NK-92 (cell line): Measurements from ENCODE around the gene RGMA.
"Not testable (repeated sequence)": the region's sequence is repeated elsewhere in the genome, so short reads cannot be mapped to it uniquely, and the experiment has no call there.

Source experiments
- DNase-seq: peaks from one replicate; lab custom pipeline; 2025; ENCODE audit not compliant: unreplicated experiment; lab: John Stamatoyannopoulos, UW

RGMA gene

DNA sequence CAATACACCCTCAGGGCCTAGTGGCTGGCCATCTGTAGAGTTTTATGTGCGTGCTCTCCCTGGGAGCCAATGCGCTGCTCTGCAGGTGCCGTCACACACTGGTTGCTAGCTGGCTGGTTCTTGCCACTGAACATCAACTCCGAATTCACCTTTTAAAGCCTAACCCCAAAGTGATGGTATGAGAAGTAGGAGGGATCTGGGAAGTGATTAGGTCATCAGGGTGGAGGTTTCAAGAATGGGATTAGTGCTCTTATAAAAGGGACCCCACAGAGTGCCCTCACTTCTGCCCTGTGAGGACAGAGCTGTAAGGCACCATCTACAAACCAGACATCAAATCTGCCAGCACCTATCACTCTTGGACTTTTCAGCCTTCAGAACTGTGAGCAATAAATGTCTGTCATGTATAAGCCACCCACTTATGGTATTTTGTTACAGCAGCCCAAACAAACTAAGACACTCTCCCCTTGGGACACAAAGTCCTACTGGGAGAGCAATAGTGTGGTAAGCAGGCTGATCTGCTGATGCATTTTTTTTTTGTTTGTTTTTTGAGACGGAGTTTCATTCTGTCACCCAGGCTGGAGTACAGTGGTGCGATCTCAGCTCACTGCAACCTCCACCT, 20.3 kb downstream of the RGMA start:
- no peak for DNase-seq

- no peak for DNase-seq
These were observed 21.3 kb downstream of the RGMA start for GRCh38 chr15:93067649-93068085.

DNA sequence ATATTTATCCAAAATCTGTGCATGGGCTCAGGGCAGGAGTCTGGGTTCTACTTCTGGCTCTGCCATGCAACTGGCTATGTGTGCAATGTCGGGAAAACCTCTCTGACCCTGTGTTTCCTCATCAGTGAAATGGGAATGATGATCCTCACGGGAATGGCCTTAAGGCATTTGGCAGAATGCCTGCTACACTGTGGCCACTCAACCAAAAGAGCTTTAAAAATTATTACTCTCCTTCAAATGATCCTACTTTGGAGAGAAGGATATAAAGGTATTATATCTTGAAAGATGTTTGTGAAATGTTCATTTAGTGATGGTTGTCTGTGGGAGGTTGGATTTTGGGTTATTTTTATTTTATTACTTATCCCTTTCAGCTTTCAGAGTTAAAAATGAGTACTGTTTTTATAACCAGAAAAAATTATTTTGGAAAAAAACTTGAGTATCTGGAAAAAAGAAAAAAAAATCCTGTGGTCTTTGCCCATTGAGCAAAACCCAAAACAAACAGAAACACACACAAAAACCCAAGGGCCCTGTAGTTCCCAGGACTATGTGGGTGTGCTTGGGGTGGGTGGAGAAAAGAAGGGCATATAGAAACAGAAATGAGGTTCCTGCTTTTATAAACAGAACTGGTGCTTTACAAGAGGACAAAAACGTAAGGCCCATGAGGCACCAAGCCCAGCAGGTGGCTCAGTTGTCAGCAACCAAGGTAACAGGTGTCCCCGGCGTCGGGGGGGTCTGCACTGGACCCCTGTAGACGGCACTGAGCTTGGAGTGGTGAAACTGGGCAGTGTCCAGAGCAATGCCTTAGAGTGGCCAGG, 22.0 kb downstream of the RGMA start:
- DNase-seq, result no peak

GRCh38 chr15:93066224-93066681, 22.8 kb downstream of the RGMA start:
- DNase-seq, result no peak

- no peak for DNase-seq
These were observed 23.4 kb downstream of the RGMA start for GRCh38 chr15:93065641-93066045.

- no peak for DNase-seq
These were observed 25.0 kb downstream of the RGMA start for GRCh38 chr15:93063796-93064690.

GRCh38 chr15:93063262-93063671, 25.7 kb downstream of the RGMA start:
- no peak for DNase-seq

DNA sequence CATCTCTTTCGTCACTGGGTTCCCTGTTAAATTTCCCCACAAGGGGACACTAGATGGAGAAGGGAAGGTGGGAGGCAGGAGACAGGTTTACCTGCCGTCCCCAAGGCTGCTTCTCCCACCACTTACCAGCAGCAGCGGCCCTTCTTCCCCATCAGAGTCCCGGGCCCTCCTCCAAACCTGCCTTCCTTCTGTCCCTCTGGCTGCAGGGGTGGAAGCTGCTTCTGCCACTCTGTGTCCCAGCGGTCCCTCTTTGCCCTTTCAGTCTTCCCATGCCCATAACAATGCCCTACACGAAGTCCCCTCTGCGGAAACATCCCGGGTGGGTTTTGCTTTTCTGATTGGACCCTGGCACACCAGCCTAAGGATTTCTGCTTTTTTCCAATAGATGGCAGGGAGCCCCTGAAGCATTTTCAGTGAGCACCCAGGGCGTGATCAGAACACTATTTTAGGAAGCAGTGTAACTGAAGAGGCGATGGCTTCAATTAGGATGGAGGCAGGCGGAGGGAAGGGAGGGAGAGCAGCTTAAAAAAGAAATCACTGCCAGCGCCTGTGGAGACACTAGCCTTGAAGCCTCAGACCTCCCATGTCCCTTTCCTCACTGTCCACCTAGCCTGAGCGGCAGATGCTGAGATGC, 26.3 kb downstream of the RGMA start:
- not testable (repeated sequence) for DNase-seq

GRCh38 chr15:93060336-93061248, 28.4 kb downstream of the RGMA start:
- DNase-seq, result no peak

DNA sequence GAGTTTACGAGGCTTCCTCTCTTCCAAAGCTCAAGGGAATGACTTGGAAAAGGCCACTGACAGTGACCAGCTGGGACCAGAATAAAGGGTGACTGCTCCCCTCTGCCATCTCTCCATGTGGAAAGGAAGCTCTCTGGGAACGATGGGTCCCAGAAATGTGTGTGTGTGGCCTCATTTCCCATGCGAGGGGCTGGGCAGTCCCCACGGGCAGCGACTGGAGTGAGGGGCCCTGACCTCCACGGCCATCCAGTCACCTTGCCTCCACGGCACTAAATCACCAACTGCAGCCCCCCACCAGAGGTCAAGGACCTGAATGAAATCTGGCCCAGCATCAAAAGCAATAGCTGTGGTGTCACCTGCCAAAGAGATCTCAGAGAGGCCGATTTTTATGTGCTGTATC, 29.6 kb downstream of the RGMA start:
- no peak for DNase-seq

DNA sequence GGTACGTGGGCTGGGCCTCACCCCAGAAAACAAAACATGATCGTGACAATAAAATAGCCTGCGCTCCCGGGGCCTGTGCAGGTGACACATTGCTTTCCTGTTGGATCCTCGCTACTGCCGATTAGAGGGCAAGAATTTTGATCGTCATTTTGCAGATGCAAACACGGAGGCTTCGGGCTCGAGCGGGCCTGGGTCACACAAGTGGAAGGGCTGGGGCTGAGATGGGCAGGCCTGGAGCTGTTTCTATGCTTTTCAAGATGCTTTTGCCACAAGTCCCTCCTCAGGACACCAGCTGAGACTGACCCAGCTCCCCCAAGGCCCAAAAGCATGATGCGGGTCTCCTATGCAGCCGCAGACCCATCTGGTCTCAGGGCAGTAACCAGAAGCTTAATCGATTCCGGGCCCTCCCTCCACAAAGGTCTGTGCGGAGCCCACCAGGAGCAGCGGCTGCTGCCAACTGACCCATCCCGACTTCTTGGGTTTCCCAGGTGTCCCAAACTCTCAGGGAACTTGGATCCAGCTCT, 30.0 kb downstream of the RGMA start:
- no peak for DNase-seq

DNA sequence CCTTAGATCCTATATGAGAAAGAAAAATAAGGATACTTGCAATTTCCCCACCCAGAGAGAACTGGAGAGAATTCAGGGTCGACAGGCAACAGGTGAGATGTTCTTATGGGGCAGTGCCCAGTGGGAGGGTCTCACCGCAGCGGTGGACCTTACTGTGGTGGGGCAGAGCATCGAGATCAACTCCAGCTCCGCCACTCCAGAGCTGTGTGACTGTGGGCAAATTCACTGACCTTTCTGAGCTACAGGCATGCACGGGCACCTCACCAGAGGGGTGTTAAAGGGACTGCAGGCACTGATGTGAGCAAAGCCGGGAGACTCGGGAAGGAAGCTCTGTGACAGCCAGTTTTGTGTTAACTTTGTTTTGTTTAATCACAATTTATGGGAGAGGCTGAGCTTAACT, 30.9 kb downstream of the RGMA start:
- DNase-seq, result no peak

DNA sequence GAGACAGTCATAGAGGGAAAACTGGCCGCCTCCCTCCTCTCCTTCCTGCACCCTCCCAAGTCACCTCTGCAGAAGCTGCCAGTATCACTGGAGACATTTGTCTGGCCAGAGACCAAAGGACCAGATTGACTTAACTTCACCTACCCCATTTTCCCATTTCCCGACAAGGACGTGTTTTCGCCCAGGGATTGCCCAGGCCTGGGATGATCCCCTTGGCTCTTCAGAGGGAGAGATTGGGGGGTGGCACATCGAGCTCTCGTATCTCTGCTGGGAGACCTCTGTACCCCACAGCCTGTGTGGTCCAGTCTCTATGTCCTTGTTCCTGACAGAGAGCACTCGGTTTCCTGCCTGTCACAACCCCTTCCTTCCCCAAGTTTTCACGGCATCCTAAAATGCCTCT, 31.4 kb downstream of the RGMA start:
- no peak for DNase-seq

DNA sequence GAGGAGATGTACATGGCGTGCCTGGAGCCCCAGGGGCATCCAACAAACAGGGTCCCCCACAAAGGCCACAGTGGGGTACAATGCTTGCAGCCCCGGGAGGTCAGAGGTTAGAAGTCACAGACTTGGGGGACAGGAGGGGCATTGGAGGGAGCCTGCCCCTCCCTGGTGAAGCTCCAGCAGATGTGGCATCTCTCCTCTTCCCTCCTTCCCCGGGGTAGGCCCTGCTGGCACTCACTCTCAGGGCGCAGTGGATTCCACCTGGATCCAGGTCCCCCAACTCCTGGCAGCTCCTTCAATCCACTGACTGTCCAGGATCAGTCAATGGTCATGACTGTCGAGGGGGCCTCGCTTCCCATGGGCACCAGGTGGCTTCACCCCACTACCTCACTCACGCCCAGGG, 32.2 kb downstream of the RGMA start:
- no peak for DNase-seq

GRCh38 chr15:93055211-93055610, 33.8 kb downstream of the RGMA start:
- no peak for DNase-seq

DNA sequence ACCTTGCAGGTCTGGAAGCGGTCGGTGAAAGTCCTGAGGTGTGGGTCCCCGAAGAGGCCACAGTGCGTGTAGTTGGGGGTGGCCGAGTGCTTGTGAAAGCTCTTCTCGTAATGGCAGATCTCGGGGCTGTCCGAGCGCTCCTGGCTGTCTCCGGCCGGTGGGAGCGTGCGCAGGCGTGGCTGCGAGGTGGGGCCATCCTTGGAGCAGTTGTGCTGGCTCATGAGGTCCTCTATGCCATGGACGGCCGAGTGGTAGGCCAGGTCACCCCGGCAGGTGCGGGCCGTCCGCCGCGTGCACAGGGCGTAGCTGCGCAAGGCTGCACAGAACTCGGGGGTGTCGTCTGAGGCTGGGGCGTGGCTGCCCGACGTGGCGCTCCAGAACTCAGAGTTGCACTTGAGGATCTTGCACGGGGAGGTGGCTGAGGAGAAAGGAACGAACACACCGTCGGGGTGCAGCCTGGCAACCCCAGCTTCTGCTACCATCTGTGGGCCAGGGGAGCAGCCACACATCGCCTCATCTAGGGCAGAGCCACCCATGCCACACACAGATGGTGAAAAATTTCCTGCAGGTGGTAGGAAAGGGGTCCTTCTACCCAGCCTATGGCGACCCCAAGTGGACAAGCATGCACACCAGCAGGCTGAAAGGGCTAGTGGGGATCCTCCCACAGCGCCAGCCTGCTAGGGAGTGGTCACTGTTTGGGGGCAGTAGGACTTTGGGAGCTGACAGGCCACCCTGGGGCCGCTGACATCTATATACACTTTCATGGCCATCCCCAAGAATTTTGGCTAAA, 36.7 kb downstream of the RGMA start:
- DNase-seq, result no peak

DNA sequence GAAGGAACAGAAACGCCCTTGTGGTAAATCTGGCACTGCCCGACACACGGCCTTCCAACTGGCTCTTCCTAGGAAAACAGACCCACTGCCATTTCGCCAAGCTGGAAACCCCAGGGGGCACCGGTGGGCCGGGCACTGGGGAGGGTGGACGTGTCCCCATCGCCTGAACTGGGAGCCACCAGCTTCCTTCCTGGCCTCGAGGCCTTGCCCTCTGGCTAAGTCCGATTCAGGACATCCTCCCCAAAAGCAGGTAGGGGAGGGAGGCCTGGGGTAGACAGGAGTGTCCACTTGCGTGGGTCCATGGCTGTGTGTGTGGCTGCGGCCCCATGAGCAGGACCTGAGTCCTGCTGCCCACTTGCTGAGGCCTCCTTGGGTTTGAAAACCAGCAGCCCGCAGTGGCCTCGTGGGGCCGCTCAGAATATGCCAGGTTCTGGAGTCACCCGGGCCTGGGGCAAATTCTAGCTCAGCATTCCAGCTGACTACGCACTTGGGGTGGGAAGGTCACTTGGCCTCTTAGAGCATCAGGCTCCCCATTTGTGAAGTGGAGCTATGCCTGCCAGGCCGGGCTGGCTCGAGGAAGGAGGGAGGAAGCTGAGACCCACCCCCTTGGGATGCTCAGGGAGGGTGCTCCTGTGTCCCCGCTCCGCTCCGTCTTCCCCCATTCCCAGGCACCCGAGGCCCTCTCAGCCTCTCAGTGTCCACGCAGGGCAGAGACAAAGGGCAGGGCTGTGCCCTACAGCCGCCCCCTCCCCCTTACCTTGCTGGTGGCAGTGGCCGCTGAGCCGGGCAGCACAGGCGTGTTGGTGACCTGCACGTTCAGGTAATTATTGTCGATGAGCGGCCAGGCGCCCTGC, 37.5 kb downstream of the RGMA start:
- no peak for DNase-seq

DNA sequence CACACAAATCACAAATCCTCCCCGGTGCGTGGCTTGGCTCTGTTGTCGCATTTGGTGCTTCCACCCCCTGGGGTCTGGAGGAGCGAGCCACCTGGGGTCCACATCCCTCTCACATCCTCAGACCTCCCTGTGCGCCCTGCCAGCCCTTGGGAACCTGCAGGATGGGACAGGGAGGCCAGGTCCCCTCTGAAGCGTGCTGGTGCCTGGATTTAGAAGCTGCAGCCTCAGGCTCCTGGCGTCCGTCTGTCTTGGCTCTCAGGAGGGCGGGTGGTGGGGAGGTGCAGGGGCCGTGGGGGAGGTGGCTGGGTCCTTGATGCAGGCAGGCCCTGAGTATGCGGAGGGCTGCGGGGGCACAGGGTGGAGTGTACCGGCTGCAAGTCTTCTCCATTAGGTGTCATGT, 38.4 kb downstream of the RGMA start:
- no peak for DNase-seq
